Left ventricle myocardium inferior (tissue), 1 donor: ENCODE results near the gene ASGR1. TPM values are rescaled to one million over a fixed set of nuclear protein-coding genes. Genes with fewer than 3 reads are reported as not detected.
A peak's percentile ranks its signal among the peaks of the same experiment; 100 is the strongest.

ENCODE experiments used
- DNase-seq: peaks from one replicate; pipeline ENCODE4 v3.0.0-alpha.2; 2020
- H3K27ac ChIP-seq: fragments of 200-600 bp; replicated peaks from 2 replicates; pipeline ENCODE4 v1.8.0; 2021
- H3K27me3 ChIP-seq: fragments of 200-600 bp; 2 replicates; pipeline ENCODE4 v1.8.0; 2021; ENCODE audit warnings: low read depth
- H3K36me3 ChIP-seq: fragments of 200-600 bp; 2 replicates; pipeline ENCODE4 v1.8.0; 2021
- H3K4me1 ChIP-seq: fragments of 200-600 bp; 2 replicates; pipeline ENCODE4 v1.8.0; 2021
- H3K4me3 ChIP-seq: fragments of 200-600 bp; 2 replicates; pipeline ENCODE4 v1.8.0; 2021; ENCODE audit warnings: mild to moderate bottlenecking, moderate library complexity
- H3K9me3 ChIP-seq: fragments of 200-600 bp; replicated peaks from 2 replicates; pipeline ENCODE4 v1.8.0; 2021
- intact Hi-C: fragments of 100-400 bp; cut with micrococcal nuclease; formaldehyde crosslinking; loops from one replicate; pipeline ENCODE4 v1.11.0; 2022
- total RNA-seq: library from RNA; stranded (reverse); fragmentation: NEBNext Ultra II Directional; extraction: Animal tissue kit (Norgen Biotek cat#: 25700); gene quantifications from one replicate; pipeline ENCODE4 v1.2.1, GENCODE V29; 2021
- TF ChIP-seq, protein P1 (sequence below): fragments of 200-600 bp; IDR thresholded peaks from 2 replicates; pipeline ENCODE4 v1.8.0; 2021; ENCODE audit warnings: antibody characterized with exemption, mild to moderate bottlenecking, borderline replicate concordance
- donor health status: DM: no; HTN: yes; CAD: no; lungs with severe emphysema.

The ASGR1 gene
- total RNA-seq, 1 donor from 2014 or later, result 0.14 TPM

GRCh38 chr17:7178973-7179316 is 225 bp downstream of the ASGR1 start:
- no peak overlapping the region for H3K27ac ChIP-seq
- H3K4me1 ChIP-seq, result peaks cover 19% of the 10 kb centered on the region
- H3K4me3 ChIP-seq, result no peak overlapping the region
- no peaks in the 10 kb centered on the region for H3K36me3 ChIP-seq
- TF ChIP-seq, protein P1, sequence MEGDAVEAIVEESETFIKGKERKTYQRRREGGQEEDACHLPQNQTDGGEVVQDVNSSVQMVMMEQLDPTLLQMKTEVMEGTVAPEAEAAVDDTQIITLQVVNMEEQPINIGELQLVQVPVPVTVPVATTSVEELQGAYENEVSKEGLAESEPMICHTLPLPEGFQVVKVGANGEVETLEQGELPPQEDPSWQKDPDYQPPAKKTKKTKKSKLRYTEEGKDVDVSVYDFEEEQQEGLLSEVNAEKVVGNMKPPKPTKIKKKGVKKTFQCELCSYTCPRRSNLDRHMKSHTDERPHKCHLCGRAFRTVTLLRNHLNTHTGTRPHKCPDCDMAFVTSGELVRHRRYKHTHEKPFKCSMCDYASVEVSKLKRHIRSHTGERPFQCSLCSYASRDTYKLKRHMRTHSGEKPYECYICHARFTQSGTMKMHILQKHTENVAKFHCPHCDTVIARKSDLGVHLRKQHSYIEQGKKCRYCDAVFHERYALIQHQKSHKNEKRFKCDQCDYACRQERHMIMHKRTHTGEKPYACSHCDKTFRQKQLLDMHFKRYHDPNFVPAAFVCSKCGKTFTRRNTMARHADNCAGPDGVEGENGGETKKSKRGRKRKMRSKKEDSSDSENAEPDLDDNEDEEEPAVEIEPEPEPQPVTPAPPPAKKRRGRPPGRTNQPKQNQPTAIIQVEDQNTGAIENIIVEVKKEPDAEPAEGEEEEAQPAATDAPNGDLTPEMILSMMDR, result no peak
- no peak for DNase-seq
- no peaks in the 10 kb centered on the region for H3K9me3 ChIP-seq
- intact Hi-C loops, result loop anchor here (10.0 kb wide), 1 partner anchor 124 kb away; no protein-coding TSS in a partner anchor
- H3K27me3 ChIP-seq, result peaks cover 51% of the 10 kb centered on the region

DNA sequence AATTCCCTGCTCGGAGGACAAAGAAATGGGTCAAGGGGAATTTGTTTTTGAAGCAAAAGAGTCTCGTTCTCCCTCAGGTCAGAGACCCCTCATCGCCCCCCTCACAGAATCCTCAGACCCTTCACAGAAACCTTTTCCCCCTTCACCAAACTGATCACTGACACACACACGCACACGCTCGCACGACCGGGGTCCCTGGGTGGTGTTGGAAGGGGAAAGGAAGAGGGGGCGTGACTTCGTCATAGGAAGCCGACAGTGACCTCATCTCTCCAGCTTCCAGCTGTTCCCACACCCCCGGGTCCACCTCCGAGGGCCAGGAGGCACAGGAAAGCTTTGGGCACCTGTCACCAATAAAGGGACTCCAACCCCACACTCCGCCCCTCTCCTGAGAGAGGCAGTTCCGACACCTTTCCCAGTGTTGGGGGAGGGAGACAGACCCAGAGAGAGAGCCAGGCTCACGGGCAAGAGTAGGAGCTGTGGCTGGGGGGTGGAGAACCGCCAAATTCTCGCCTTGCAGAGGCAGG is 1.2 kb downstream of the ASGR1 start:
- intact Hi-C loops, result loop anchor here (10.0 kb wide), 1 partner anchor 123 kb away; no protein-coding TSS in a partner anchor
- TF ChIP-seq, protein P1, result no peak
- no peak overlapping the region for H3K27ac ChIP-seq
- DNase-seq, result no peak
- H3K9me3 ChIP-seq, result no peaks in the 10 kb centered on the region
- H3K27me3 ChIP-seq, result peaks cover 60% of the 10 kb centered on the region
- H3K36me3 ChIP-seq, result no peaks in the 10 kb centered on the region
- peaks cover 20% of the 10 kb centered on the region for H3K4me1 ChIP-seq
- H3K4me3 ChIP-seq, result peak overlapping the region; percentile 63

DNA sequence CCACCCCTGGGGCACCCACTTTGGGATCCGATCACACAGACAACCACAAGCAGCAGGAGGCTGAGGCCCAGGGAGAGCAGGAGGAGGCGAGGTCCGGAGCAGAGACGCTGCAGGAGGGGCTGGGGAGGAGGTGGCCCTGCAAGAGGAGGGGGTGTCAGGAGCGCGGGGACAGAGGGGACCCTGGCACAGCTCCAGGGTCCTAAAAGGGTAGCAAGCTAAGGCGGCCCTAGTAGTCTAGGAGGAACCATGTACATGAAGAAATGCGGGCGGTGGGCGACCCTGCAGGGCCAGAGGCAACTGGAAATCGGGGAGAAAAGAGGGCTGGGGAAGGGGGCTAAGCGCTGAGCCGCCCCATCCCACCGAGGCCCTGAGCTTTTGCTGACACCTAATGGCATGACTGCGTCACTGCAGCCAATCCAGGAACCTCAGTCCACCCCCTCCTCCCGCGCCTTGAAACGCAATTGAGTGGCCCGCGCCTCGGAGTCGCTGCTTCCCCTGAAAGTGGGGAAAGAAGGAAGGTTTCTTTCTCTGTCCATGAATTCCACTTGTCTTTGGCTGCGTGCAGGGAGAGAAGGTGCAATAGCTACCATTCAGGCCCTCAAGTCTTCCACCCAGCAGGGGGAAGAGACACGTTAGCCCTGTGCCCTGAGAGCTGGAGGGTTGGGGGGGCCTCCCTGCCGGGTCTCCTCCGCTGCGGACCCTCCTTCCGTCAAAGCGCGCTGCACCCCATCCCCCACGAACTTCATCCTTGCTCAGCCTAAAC is 1.8 kb downstream of the ASGR1 start:
- no peak overlapping the region for H3K27ac ChIP-seq
- DNase-seq, result peak; percentile 51
- H3K9me3 ChIP-seq, result no peaks in the 10 kb centered on the region
- peak overlapping the region; percentile 63 for H3K4me3 ChIP-seq
- intact Hi-C loops, result loop anchor here (10.0 kb wide), 1 partner anchor 123 kb away; no protein-coding TSS in a partner anchor
- H3K36me3 ChIP-seq, result no peaks in the 10 kb centered on the region
- TF ChIP-seq, protein P1, result peak; percentile 92
- peaks cover 64% of the 10 kb centered on the region for H3K27me3 ChIP-seq
- peaks cover 20% of the 10 kb centered on the region for H3K4me1 ChIP-seq

DNA sequence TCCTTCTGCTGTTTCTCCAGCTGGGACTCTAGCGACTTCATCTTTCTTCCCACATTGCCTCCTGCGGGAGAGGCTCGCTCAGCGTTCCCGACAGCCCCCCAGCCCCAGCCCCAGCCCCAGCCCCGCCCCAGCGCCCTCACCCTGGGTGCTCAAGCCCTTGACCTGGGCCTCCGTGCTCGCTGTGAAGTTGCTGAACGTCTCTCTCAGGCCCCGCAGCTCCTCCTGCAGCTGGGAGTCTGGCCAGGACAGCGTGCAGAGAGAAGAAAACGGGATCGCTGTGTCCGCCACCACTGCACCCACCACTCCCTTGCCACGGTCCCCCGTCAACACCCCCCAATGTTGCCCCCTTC is 2.4 kb downstream of the ASGR1 start:
- Histone ChIP-seq H3K27ac (no peak overlapping the region), H3K4me1 (peaks cover 20% of the 10 kb centered on the region), H3K4me3 (peak overlapping the region; percentile 63), H3K27me3 (peaks cover 64% of the 10 kb centered on the region), H3K36me3 (no peaks in the 10 kb centered on the region), H3K9me3 (no peaks in the 10 kb centered on the region)
- DNase-seq, result no peak
- intact Hi-C loops, result loop anchor here (10.0 kb wide), 1 partner anchor 122 kb away; no protein-coding TSS in a partner anchor
- TF ChIP-seq, protein P1, result no peak

- TF ChIP-seq, protein P1, result no peak
- intact Hi-C loops, result loop anchor here (10.0 kb wide), 1 partner anchor 121 kb away; no protein-coding TSS in a partner anchor
- H3K27ac ChIP-seq, result no peak overlapping the region
- peaks cover 20% of the 10 kb centered on the region for H3K4me1 ChIP-seq
- no peaks in the 10 kb centered on the region for H3K9me3 ChIP-seq
- peaks cover 64% of the 10 kb centered on the region for H3K27me3 ChIP-seq
- no peak for DNase-seq
- no peak overlapping the region for H3K4me3 ChIP-seq
- H3K36me3 ChIP-seq, result no peaks in the 10 kb centered on the region
Observed at GRCh38 chr17:7176107-7176840, 2.9 kb downstream of the ASGR1 start.
